Heart left ventricle (tissue), 16 donors: Measurements from ENCODE around the gene TNS3. TPM values are rescaled to one million over a fixed set of nuclear protein-coding genes. Genes with fewer than 3 reads are reported as not detected.
A peak's percentile ranks its signal among the peaks of the same experiment; 100 is the strongest.

Experiments
- ATAC-seq, 4 donors: fragments of 200-7000 bp; cut with Tn5 transposase; one replicate each; pipeline ENCODE4 v1.9.1; 2020 to 2022; ENCODE audit warnings: moderate library complexity in 4 of 4, mild to moderate bottlenecking in 3 of 4, moderate number of reproducible peaks in 1 of 4
- DNase-seq, 5 donors: peaks; one replicate each; pipeline ENCODE4 v3.0.0-alpha.2; 2020
- H3K27ac ChIP-seq, 12 donors: fragments of 200-600 bp; sonication (generic) in 4 of 12; one replicate each; pipeline versions ENCODE4 v1.5.0 to v1.8.0; 2016 to 2022; ENCODE audit warnings: mild to moderate bottlenecking in 2 of 12
- H3K27me3 ChIP-seq, 9 donors: fragments of 200-600 bp; sonication (generic) in 2 of 9; one replicate each; pipeline versions ENCODE4 v1.5.1 to v1.8.0; 2016 to 2022; ENCODE audit warnings: mild to moderate bottlenecking in 3 of 9
- H3K36me3 ChIP-seq, 9 donors: fragments of 200-600 bp; sonication (generic) in 2 of 9; one replicate each; pipeline versions ENCODE4 v1.5.0 to v1.8.0; 2018 to 2022; ENCODE audit warnings: mild to moderate bottlenecking in 2 of 9
- H3K4me1 ChIP-seq, 12 donors: fragments of 200-600 bp; sonication (generic) in 4 of 12; one replicate each; pipeline versions ENCODE4 v1.5.0 to v1.8.0; 2016 to 2022; ENCODE audit warnings: mild to moderate bottlenecking in 3 of 12
- H3K4me3 ChIP-seq, 12 donors: fragments of 200-600 bp; sonication (generic) in 4 of 12; one replicate each; pipeline versions ENCODE4 v1.5.0 to v1.8.0; 2017 to 2022; ENCODE audit warnings: mild to moderate bottlenecking in 9 of 12, moderate library complexity in 4 of 12
- H3K9me3 ChIP-seq, 12 donors: fragments of 200-600 bp; sonication (generic) in 4 of 12; one replicate each; pipeline versions ENCODE4 v1.5.0 to v1.8.0; 2016 to 2022; ENCODE audit warnings: mild to moderate bottlenecking in 1 of 12
- POLR2A ChIP-seq, 2 donors: fragments of 450-650 bp; IDR thresholded peaks; one replicate each; pipeline ENCODE4 v1.6.1; 2017; ENCODE audit warnings: antibody characterized with exemption in 2 of 2, mild to moderate bottlenecking in 2 of 2, moderate library complexity in 2 of 2
- WGBS, 4 donors: extraction: QIAGEN DNeasy Blood & Tissue Kit in 2 of 4; methylation state at CpG; one replicate each; pipeline versions ENCODE4 v1.1.5 to v1.1.7; 2013 to 2018; 5-methylcytosine and 5-hydroxymethylcytosine counted together
- intact Hi-C, 10 donors: fragments of 100-400 bp; cut with DNase I; formaldehyde crosslinking; loops; one replicate each; pipeline versions ENCODE4 v1.11.1 to v1.14.2; 2022
- polyA plus RNA-seq, 2 donors: library from polyadenylated mRNA; stranded (reverse); fragments of 200-250 nt; gene quantifications; one replicate each; pipeline ENCODE4 v1.2.3, GENCODE V29; 2013
- total RNA-seq, 9 donors: library from RNA; depleted of rRNA in 2 of 9; stranded (reverse); fragments of >200 nt in 2 of 9; fragmentation: NEBNext Ultra II Directional in 3 of 9; extraction: Animal tissue kit (Norgen Biotek cat#: 25700) in 3 of 9; gene quantifications; one replicate each; pipeline versions ENCODE4 v1.1.0 to v1.2.4, GENCODE V29; 2016 to 2023
- TF ChIP-seq, protein P1 (sequence below), 12 donors: fragments of 200-600 bp; sonication (generic) in 4 of 12; IDR thresholded peaks; one replicate each; pipeline versions ENCODE4 v1.5.0 to v1.8.0; 2018 to 2022; ENCODE audit warnings: antibody characterized with exemption in 12 of 12, mild to moderate bottlenecking in 5 of 12
- donor health status: ischemic (EF 13 %, LVEDD 7.1; RV severe dilation, severe dysfunction).
- donor health status: healthy with polysubstance abuse.
- donor health status: DM: no; HTN: yes; CAD: no.
- donor health status: DM: no; HTN: no; CAD: no.
- donor health status: ischemic (EF 25% LVEDD 6.9; RV normal size, moderate dysfunction).
- donor health status: ischemic (EF 25% LVEDD 5.7; RV mildly dilated, moderate dysfunction).
- donor health status: healthy.
- donor health status: DM: yes; HTN: yes; CAD: no.
- donor health status: ischemic (EF 35%, LVEDD 5.7; RV mildly dilated, moderate dysfunction).
- donor health status: nonischemic (EF 11% LVEDD 7.7; RV severe dilation, severe dysfunction).
- donor health status: DM: yes; HTN: yes; CAD: no.
- donor health status: PGD.
- donor health status: ischemic (EF 29% LVEDD 5.4; RV normal size, mild dysfunction).
- donor health status: nonischemic (EF 23%, LVEDD 6.1; RV moderate dilation, normal function).

Gene TNS3
- total and polyA plus RNA-seq, 11 donors = 10.1 to 116 (median 32.7) TPM

DNA sequence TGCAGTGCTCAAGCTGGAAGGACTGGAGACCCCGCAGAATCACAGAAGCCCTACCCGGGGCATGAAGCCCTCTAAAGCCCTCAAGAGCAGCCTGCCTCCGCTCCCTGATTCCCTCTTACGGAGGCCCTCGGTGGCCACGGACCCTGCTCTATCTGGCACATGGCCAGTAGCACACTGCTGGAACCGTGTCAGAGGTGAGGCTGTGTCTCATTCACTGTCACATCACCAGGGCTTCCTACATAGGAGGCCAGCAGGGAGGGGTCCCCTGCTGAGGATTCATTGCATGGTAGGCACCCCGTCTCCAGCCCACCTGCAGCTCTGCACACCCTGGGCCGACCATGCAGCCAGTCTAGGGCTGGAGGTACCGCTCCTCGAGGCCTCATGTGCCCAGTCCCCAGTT, 259.2 kb downstream of the TNS3 start:
- 59 to 72% (median 66%) methylated on average over 9 to 11 of the region's 11 CpGs for WGBS, 4 donors
- H3K27ac ChIP-seq = peak overlapping the region in 4 of 12 donors; percentile 6 to 39 (median 24)

DNA sequence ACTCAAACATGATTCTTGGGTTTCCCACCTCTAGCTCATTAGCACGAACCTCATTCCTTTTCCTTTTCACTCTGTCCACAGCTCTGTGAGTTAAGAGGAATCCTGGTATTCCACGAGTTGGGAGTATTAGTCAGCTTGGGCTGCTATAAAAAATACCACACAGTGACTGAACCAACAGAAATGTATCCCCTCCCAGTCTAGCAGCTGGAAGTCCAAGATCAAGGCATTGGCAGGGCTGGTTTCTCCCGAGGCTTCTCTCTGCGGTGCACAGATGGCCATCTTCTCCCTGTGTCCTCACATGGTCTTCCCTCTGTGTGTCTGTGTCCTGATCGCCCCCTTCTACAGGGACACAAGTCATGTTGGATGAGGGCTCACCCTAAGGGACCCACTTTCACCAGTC, 261.6 kb downstream of the TNS3 start:
- no peak for TF ChIP-seq POLR2A (IDR thresholded peaks at IDR 0.05)
- TF ChIP-seq, protein P1, sequence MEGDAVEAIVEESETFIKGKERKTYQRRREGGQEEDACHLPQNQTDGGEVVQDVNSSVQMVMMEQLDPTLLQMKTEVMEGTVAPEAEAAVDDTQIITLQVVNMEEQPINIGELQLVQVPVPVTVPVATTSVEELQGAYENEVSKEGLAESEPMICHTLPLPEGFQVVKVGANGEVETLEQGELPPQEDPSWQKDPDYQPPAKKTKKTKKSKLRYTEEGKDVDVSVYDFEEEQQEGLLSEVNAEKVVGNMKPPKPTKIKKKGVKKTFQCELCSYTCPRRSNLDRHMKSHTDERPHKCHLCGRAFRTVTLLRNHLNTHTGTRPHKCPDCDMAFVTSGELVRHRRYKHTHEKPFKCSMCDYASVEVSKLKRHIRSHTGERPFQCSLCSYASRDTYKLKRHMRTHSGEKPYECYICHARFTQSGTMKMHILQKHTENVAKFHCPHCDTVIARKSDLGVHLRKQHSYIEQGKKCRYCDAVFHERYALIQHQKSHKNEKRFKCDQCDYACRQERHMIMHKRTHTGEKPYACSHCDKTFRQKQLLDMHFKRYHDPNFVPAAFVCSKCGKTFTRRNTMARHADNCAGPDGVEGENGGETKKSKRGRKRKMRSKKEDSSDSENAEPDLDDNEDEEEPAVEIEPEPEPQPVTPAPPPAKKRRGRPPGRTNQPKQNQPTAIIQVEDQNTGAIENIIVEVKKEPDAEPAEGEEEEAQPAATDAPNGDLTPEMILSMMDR (IDR thresholded peaks at IDR 0.05) = no peak
- Histone ChIP-seq H3K9me3 (no peaks in the 10 kb centered on the region), H3K4me1 (peaks cover 0 to 71% (median 30%) of the 10 kb centered on the region in 12 donors), H3K27me3 (no peaks in the 10 kb centered on the region), H3K4me3 (no peak overlapping the region), H3K27ac (no peak overlapping the region), H3K36me3 (peaks cover 0 to 44% (median 14%) of the 10 kb centered on the region in 9 donors)
- WGBS, 4 donors = 84 to 92% (median 88%) methylated on average over 5 of the region's 5 CpGs
- DNase-seq (no peak), ATAC-seq (no peak)
- intact Hi-C loops = no loop called here

More for the DNA sequence above, 259.2 kb downstream of the TNS3 start:
- no peak for TF ChIP-seq POLR2A (IDR thresholded peaks at IDR 0.05)
- TF ChIP-seq, protein P1 (IDR thresholded peaks at IDR 0.05) = no peak
- Histone ChIP-seq H3K4me1 (peaks cover 3 to 70% (median 33%) of the 10 kb centered on the region in 12 donors), H3K9me3 (no peaks in the 10 kb centered on the region), H3K4me3 (no peak overlapping the region), H3K27me3 (no peaks in the 10 kb centered on the region), H3K36me3 (peaks cover 0 to 50% (median 14%) of the 10 kb centered on the region in 9 donors)
- intact Hi-C loops = no loop called here
- ATAC-seq = peak in 3 of 4 donors; percentile 7 to 38 (median 31)
- peak in 2 of 5 donors; percentile 54 to 63 for DNase-seq

DNA sequence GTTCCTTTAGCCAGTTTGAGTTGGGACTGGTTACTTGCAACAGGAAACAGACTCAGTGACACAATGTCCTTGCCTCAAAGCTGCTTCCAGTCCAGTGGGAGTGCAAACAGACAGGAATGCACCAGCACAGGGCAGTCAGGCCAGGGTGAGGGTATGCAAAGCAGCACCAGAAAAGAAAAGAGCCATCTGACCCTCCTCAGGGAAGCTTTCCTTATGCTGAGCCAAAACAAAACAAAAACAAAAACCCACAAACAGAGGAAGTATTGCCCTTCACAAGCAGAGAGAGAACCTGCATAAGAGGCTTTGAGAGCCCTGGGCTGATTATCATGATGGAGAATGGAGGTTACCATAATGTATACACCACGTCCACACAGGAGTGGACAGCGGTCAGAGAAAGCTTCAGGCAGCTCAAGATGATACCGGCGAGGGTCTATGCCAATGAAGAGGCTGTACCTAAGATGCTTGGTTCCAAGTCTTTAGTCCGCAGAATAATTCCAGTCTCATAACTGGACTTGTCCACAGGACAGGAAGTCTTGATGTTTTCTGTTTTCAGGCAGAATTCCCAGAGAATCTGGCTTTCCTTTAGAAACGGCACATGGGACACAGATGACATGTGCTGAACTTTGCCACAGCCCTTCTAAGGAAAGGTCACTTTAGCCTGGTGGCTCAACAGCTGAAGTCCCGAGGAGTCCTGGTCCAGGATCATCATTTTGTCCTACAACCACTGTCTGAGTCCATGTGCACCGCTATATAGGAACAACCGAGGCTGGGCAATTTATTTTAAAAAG, 263.3 kb downstream of the TNS3 start:
- Histone ChIP-seq H3K36me3 (peaks cover 0 to 46% (median 14%) of the 10 kb centered on the region in 9 donors), H3K4me1 (peaks cover 0 to 74% (median 43%) of the 10 kb centered on the region in 12 donors), H3K9me3 (no peaks in the 10 kb centered on the region), H3K27ac (peak overlapping the region in 11 of 12 donors; percentile 15 to 87 (median 39)), H3K27me3 (no peaks in the 10 kb centered on the region), H3K4me3 (no peak overlapping the region)
- no peak for DNase-seq
- intact Hi-C loops = no loop called here
- 68 to 81% (median 70%) methylated on average over 9 of the region's 9 CpGs for WGBS, 4 donors
- peak in 2 of 4 donors; percentile 9 to 12 for ATAC-seq
- no peak for TF ChIP-seq POLR2A (IDR thresholded peaks at IDR 0.05)
- TF ChIP-seq, protein P1 (IDR thresholded peaks at IDR 0.05) = no peak

DNA sequence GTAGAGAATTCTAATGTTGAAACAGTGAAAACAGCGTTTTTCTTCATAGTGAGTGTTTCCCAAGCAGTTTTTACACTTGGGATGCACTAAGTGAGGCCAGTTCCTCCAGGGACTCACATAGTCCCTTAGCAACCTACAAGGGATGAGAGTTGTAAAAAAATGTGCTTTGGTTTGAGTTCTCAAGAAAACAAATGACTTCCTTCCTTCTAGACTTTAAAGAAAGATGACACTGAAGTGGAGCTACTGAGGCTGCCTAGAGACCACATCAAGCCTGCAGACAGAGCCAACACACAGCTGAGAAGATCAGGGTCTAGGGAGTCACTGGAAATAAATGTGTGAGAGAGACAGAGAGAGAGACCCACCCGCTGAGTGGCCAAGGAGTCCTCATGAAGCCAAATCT, 264.4 kb downstream of the TNS3 start:
- ATAC-seq = no peak
- intact Hi-C loops = no loop called here

More for the DNA sequence above, 264.4 kb downstream of the TNS3 start:
- Histone ChIP-seq H3K4me3 (no peak overlapping the region), H3K9me3 (no peaks in the 10 kb centered on the region), H3K27ac (peak overlapping the region in 11 of 12 donors; percentile 17 to 87 (median 40)), H3K36me3 (peaks cover 0 to 53% (median 18%) of the 10 kb centered on the region in 9 donors), H3K4me1 (peaks cover 0 to 74% (median 45%) of the 10 kb centered on the region in 12 donors), H3K27me3 (no peaks in the 10 kb centered on the region)
- 65 to 72% (median 69%) methylated on average over 2 of the region's 2 CpGs for WGBS, 4 donors
- DNase-seq = no peak
- TF ChIP-seq, protein P1 (IDR thresholded peaks at IDR 0.05) = no peak
- TF ChIP-seq POLR2A (IDR thresholded peaks at IDR 0.05) = no peak
